ENCODE results near the gene CALHM1.

Gene CALHM1

DNA sequence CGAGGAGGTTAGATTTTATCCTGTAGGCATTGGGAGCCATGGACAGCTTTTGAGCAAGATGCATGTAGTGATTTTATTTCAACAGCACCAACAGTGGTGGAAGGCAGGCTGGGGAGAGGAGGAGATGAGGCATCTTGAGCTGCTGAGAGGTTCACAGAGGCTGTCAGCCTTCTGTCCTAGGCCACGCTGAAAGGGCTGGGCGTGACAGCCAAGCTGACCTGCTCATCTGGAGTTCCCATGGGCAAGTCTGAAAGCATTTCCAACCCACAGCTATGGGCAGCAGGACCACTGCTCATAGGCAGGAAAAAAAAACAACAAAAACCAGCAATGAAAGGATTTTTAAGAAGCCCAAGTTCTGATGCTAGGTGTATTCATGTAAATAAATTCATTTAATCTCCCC is 42.5 kb upstream of the CALHM1 start:
- no peak overlapping the region for H3K27ac Mint-ChIP-seq
- H3K4me1 Mint-ChIP-seq, result peaks cover 32% of the 10 kb centered on the region
- H3K36me3 Mint-ChIP-seq (ENCODE audit: low read depth), result no peaks in the 10 kb centered on the region
- TF ChIP-seq CTCF (IDR thresholded peaks at IDR 0.05; ENCODE audit: unreplicated experiment in 3 of 3), result no peak
- H3K4me3 Mint-ChIP-seq, result no peak overlapping the region
- peaks cover 78% of the 10 kb centered on the region for H3K27me3 Mint-ChIP-seq (ENCODE audit: low read depth)
- H3K9me3 Mint-ChIP-seq, result no peaks in the 10 kb centered on the region

DNA sequence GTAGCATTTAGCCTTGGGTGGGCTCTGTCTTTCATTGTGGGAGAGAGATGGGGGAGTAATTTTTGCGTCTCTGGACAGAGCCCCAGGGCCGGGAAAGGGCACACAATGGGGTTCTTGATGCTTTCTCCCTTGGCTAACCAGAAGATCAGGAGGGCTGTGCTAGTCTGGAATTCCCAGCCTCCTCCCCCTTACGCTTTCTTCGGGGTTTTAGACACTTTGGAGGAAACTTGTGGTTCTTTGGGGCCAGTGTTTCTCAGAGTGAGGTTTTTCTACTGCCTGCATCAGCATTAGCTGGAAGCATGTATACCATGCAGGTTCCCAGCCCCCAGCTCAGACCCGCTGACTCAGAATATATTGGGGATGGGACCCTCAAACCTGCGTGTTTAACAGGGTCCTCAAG is 41.8 kb upstream of the CALHM1 start:
- no peaks in the 10 kb centered on the region for H3K9me3 Mint-ChIP-seq
- H3K4me3 Mint-ChIP-seq, result no peak overlapping the region
- peaks cover 78% of the 10 kb centered on the region for H3K27me3 Mint-ChIP-seq (ENCODE audit: low read depth)
- no peak for TF ChIP-seq CTCF (IDR thresholded peaks at IDR 0.05; ENCODE audit: unreplicated experiment in 3 of 3)
- peaks cover 32% of the 10 kb centered on the region for H3K4me1 Mint-ChIP-seq
- no peaks in the 10 kb centered on the region for H3K36me3 Mint-ChIP-seq (ENCODE audit: low read depth)
- no peak overlapping the region for H3K27ac Mint-ChIP-seq

DNA sequence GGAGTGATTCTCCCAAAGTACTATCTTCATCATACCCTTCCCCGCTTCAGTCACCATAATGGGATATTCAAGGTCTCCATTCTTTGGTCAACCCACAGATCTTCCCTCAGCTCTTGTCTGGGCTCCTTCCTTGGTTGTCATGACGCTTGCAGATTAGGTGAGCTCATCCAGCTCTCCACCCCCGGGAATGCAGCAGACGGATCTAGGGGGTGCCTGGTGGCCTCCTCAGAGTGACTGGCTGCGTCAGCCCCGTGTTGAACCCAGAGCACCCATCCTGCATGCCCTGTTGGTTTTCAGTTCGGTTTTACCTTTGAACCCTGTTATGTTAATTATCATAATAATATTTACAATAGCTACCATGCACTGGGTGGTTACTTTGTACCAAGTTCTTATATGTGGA is 41.2 kb upstream of the CALHM1 start:
- Mint-ChIP-seq H3K27ac (no peak overlapping the region), H3K4me3 (peak overlapping the region in 1 of 3 experiments; percentile 1), H3K4me1 (peaks cover 32% of the 10 kb centered on the region), H3K27me3 (ENCODE audit: low read depth) (peaks cover 83% of the 10 kb centered on the region), H3K36me3 (ENCODE audit: low read depth) (no peaks in the 10 kb centered on the region), H3K9me3 (no peaks in the 10 kb centered on the region)
- TF ChIP-seq CTCF (IDR thresholded peaks at IDR 0.05; ENCODE audit: unreplicated experiment in 3 of 3), result no peak

DNA sequence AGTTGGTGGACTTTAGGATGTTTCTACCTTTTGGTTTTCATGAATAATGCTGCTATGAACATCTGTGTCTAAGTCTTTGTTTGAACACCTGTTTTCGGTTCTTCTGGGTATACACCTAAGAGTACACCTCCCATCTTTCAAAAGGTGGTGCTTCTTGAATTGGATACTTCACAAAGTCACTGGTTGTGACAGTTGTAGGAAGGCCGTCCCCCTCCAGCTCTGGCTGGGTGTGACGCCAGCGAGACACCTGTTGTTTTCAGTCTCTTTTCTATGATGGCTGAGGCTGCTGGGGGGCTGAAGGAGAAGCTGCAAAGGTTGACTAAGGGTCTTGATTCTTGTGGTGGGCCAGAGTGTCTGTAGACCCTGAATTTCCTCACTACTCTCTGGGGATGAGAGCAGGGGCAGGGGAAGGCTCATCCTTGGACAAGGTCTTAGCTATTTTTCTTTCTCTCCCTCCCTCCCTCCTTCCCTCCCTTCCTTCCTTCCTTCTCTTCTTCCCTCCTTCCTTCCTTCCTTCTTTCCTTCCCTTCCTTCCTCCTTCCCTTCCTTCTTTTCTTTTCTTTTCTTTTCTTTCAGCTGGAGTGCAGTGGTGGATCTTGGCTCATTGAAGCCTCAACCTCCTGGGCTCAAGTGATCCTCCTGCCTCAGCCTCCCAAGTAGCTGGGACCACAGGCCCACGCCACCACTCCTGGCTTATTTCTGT is 40.4 kb upstream of the CALHM1 start:
- H3K4me3 Mint-ChIP-seq, result no peak overlapping the region
- no peaks in the 10 kb centered on the region for H3K9me3 Mint-ChIP-seq
- peaks cover 28% of the 10 kb centered on the region for H3K4me1 Mint-ChIP-seq
- TF ChIP-seq CTCF (IDR thresholded peaks at IDR 0.05; ENCODE audit: unreplicated experiment in 3 of 3), result no peak
- no peak overlapping the region for H3K27ac Mint-ChIP-seq
- H3K36me3 Mint-ChIP-seq (ENCODE audit: low read depth), result no peaks in the 10 kb centered on the region
- peaks cover 86% of the 10 kb centered on the region for H3K27me3 Mint-ChIP-seq (ENCODE audit: low read depth)

DNA sequence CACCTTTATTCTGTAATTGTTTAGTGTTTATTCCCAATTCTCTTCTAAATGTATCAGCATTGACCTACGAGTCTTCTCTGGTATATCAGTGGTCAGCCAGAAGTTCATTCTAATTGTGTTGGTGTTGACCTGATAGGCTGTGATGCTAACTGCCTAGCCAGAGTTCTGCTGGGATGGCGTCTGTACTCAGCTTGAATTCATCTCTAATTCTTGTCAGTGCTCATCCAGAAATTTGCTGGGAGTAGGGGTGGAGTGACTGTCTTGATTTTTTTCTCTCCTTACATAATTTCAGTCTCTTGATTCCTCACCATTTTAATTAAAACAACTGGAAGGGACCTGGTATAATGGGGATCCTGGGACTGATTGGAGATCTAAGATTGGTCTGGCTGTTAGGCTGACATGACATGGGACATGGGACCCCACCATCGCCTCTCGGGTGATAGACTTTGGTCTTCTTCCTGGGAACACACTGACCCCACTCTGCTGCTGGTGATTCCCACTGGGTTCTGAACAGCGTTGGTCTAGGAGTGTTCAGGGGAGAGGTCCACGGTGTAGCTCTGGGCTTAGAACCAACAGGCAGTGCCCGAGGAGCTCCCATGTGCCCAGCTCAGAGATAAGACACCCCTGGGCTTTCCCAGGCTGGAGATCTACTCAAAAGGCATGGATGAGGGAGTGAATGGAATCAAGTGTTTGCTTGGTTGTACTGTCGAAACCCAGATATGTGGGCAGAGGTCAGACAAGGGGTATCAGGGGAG is 38.6 kb upstream of the CALHM1 start:
- H3K4me3 Mint-ChIP-seq, result peak overlapping the region in 2 of 3 experiments; percentile 26 to 50
- peaks cover 87% of the 10 kb centered on the region for H3K27me3 Mint-ChIP-seq (ENCODE audit: low read depth)
- H3K4me1 Mint-ChIP-seq, result peaks cover 26% of the 10 kb centered on the region
- no peaks in the 10 kb centered on the region for H3K36me3 Mint-ChIP-seq (ENCODE audit: low read depth)
- H3K9me3 Mint-ChIP-seq, result no peaks in the 10 kb centered on the region
- TF ChIP-seq CTCF (IDR thresholded peaks at IDR 0.05; ENCODE audit: unreplicated experiment in 3 of 3), result no peak
- H3K27ac Mint-ChIP-seq, result no peak overlapping the region
